ENCODE data around the gene TMEM182. TPM values are rescaled to one million over a fixed set of nuclear protein-coding genes. Genes with fewer than 3 reads are reported as not detected.

The TMEM182 gene
- total RNA-seq, 4 donors from 2014 or later: 0.17 to 2.8 (median 0.72) TPM

DNA sequence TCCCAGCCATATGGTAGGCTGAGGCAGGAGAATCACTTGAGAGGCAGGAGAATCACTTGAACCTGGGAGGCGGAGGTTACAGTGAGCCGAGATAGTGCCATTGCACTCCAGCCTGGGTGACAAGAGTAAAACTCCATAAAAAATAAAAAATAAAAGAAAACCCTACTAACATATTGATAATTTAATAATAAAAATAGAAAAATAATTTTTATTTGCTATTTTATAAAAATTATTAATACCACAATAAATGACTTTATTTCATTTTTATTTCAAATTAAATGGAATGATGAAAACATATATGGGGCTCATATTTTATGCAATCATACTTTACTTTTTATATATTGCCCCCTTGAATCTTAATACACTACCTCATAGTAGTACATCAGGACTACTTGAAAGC is 20.4 kb downstream of the TMEM182 start:
- Histone ChIP-seq H3K36me3 (no peaks in the 10 kb centered on the region), H3K27me3 (no peaks in the 10 kb centered on the region), H3K9me3 (no peaks in the 10 kb centered on the region), H3K4me1 (peaks cover 0 to 10% (median 0%) of the 10 kb centered on the region in 4 donors), H3K27ac (replicated peaks in 1 of 4) (no peak overlapping the region), H3K4me3 (no peak overlapping the region)
- no peak for DNase-seq (ENCODE audit: extremely low spot score)
- WGBS: 98% methylated on average over 2 of the region's 2 CpGs
- intact Hi-C loops (cut with DNase I): no loop called here
- no peak for TF ChIP-seq POLR2AphosphoS5 (IDR thresholded peaks at IDR 0.05)

DNA sequence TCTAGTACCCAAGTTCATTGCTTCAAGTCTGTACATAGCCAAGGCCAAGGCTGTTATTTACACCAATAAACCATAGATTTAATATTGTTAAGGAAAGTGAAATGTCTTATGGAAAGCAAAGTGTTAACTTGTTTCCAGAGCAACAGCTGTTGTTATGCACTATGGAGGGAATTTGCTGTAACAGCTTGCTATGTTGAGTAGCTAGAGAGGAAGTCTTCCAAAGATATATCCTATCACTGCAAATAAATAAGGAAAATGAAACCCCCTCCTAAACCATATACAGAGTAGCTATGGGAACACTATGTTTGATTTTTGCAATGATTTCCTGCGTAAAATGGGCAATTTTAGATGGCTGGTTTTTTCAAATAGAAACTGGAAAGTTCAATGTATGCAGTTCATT is 21.1 kb downstream of the TMEM182 start:
- peaks cover 0 to 13% (median 0%) of the 10 kb centered on the region in 4 donors for H3K4me1 ChIP-seq
- intact Hi-C loops (cut with DNase I): no loop called here
- no peaks in the 10 kb centered on the region for H3K36me3 ChIP-seq
- TF ChIP-seq CTCF (IDR thresholded peaks at IDR 0.05) (no peak), POLR2AphosphoS5 (IDR thresholded peaks at IDR 0.05) (no peak), POLR2A (IDR thresholded peaks at IDR 0.05; ENCODE audit: low read depth) (no peak), EP300 (IDR thresholded peaks at IDR 0.05) (no peak)
- WGBS: 73% methylated on average over 1 of the region's 1 CpG
- H3K27ac ChIP-seq (replicated peaks in 1 of 4): no peak overlapping the region
- DNase-seq (ENCODE audit: extremely low spot score): no peak
- H3K27me3 ChIP-seq: no peaks in the 10 kb centered on the region
- H3K9me3 ChIP-seq: no peaks in the 10 kb centered on the region
- no peak overlapping the region for H3K4me3 ChIP-seq

GRCh38 chr2:102783506-102784183 is 21.8 kb downstream of the TMEM182 start:
- Histone ChIP-seq H3K4me1 (peaks cover 6 to 19% (median 6%) of the 10 kb centered on the region in 4 donors), H3K27me3 (no peaks in the 10 kb centered on the region), H3K27ac (replicated peaks in 1 of 4) (no peak overlapping the region), H3K9me3 (no peaks in the 10 kb centered on the region), H3K36me3 (no peaks in the 10 kb centered on the region), H3K4me3 (no peak overlapping the region)
- intact Hi-C loops (cut with DNase I): no loop called here
- no peak for TF ChIP-seq POLR2A (IDR thresholded peaks at IDR 0.05; ENCODE audit: low read depth)
- TF ChIP-seq CTCF (IDR thresholded peaks at IDR 0.05): no peak
- no peak for TF ChIP-seq POLR2AphosphoS5 (IDR thresholded peaks at IDR 0.05)
- TF ChIP-seq EP300 (IDR thresholded peaks at IDR 0.05): no peak
- DNase-seq (ENCODE audit: extremely low spot score): no peak
- WGBS: 53% methylated on average over 7 of the region's 7 CpGs

- no peak for DNase-seq (ENCODE audit: extremely low spot score)
- H3K4me3 ChIP-seq: no peak overlapping the region
- intact Hi-C loops (cut with DNase I): no loop called here
- 83% methylated on average over 3 of the region's 3 CpGs for WGBS
- H3K27me3 ChIP-seq: no peaks in the 10 kb centered on the region
- TF ChIP-seq POLR2A (IDR thresholded peaks at IDR 0.05; ENCODE audit: low read depth) (no peak), EP300 (IDR thresholded peaks at IDR 0.05) (no peak), POLR2AphosphoS5 (IDR thresholded peaks at IDR 0.05) (no peak), CTCF (IDR thresholded peaks at IDR 0.05) (no peak)
- H3K27ac ChIP-seq (replicated peaks in 1 of 4): no peak overlapping the region
- H3K4me1 ChIP-seq: peaks cover 10 to 30% (median 16%) of the 10 kb centered on the region in 4 donors
- no peaks in the 10 kb centered on the region for H3K9me3 ChIP-seq
- H3K36me3 ChIP-seq: no peaks in the 10 kb centered on the region
Measured at GRCh38 chr2:102784940-102785339, 23.1 kb downstream of the TMEM182 start.

DNA sequence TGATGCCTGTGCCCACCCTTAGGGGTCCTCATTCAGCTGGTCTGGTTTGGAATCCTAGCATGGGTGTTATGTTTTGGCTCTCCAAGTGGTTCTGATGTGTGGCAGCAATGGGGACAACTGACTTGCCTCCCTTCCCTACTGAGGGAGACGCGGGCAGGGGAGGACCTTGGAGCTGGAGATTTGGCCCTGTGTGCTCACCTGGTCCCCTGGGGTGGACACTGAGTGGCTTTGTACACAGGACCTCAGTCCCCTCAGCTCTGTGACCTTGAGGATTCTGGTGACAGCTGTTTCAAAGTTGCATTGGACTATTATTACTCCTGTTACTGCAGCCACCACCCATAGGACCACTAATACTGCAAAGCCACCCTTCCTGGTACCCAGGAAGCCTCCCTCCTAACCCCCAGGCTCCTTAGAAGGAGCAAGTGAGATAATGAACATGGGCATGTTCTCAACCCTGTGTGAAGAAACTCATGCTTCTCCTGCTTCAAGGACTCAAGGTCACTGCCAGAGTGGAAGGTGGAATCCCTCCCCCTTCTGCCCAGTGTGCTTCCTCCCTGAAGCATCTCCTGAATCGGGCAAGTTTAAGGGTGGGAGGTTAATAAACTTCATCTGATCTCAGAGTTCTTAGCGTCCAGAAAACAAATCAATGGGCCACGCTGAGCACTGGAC is 26.5 kb downstream of the TMEM182 start:
- Histone ChIP-seq H3K9me3 (no peaks in the 10 kb centered on the region), H3K4me1 (peaks cover 10 to 38% (median 16%) of the 10 kb centered on the region in 4 donors), H3K27me3 (no peaks in the 10 kb centered on the region), H3K27ac (replicated peaks in 1 of 4) (peak overlapping the region in 1 of 4 donors; percentile 30), H3K36me3 (no peaks in the 10 kb centered on the region), H3K4me3 (no peak overlapping the region)
- intact Hi-C loops (cut with DNase I): no loop called here
- no peak for DNase-seq (ENCODE audit: extremely low spot score)
- TF ChIP-seq EP300 (IDR thresholded peaks at IDR 0.05) (no peak), POLR2A (IDR thresholded peaks at IDR 0.05; ENCODE audit: low read depth) (no peak), CTCF (IDR thresholded peaks at IDR 0.05) (no peak), POLR2AphosphoS5 (IDR thresholded peaks at IDR 0.05) (no peak)
- 66% methylated on average over 4 of the region's 5 CpGs for WGBS

All from esophagus muscularis mucosa (tissue), 4 donors.